K562 (cell line): Measurements from ENCODE around the gene AJUBA. TPM values are rescaled to one million over a fixed set of nuclear protein-coding genes. Genes with fewer than 3 reads are reported as not detected.

Experiments used
- ARID1B ChIP-seq: fragments of 450-650 bp; IDR thresholded peaks from 2 replicates; pipeline ENCODE4 v1.6.1; 2016; ENCODE audit warnings: antibody characterized with exemption, mild to moderate bottlenecking, inconsistent platforms
- CBFA2T2 ChIP-seq: fragments of 450-650 bp; conservative IDR thresholded peaks from 2 replicates; pipeline ENCODE4 v1.6.1; 2017; ENCODE audit warnings: mild to moderate bottlenecking
- CHD2 ChIP-seq: IDR thresholded peaks from 2 replicates; pipeline ENCODE4 v1.6.1; 2011; ENCODE audit warnings: low read depth, low read length
- FOXK2 ChIP-seq, 2 experiments: fragments of 450-650 bp; IDR thresholded peaks in 1 of 2; conservative IDR thresholded peaks in 1 of 2; 2 replicates each; pipeline ENCODE4 v1.6.1; 2016; ENCODE audit warnings: low read depth in 2 of 2, mild to moderate bottlenecking in 1 of 2
- GATA2 ChIP-seq: sonication (generic); formaldehyde crosslinking; IDR thresholded peaks from 2 replicates; pipeline ENCODE4 v1.4.0; 2020; ENCODE audit warnings: mild to moderate bottlenecking, missing genetic modification reagents
- HDAC1 ChIP-seq, 2 experiments: fragments of 450-650 bp; IDR thresholded peaks; 2 replicates each; pipeline ENCODE4 v1.6.1; 2016 to 2017; ENCODE audit warnings: inconsistent platforms in 1 of 2, mild to moderate bottlenecking in 1 of 2, moderate library complexity in 1 of 2
- KDM1A ChIP-seq, 2 experiments: fragments of 450-650 bp; IDR thresholded peaks; 2 replicates each; pipeline ENCODE4 v1.6.1; 2016; ENCODE audit warnings: mild to moderate bottlenecking in 2 of 2
- OTX1 ChIP-seq: fragments of 450-650 bp; formaldehyde crosslinking; IDR thresholded peaks from 2 replicates; pipeline ENCODE4 v1.4.0; 2022; ENCODE audit warnings: mild to moderate bottlenecking
- SAFB ChIP-seq: fragments of 200-400 bp; formaldehyde crosslinking; IDR thresholded peaks from 2 replicates; pipeline ENCODE4 v1.6.1; 2017; ENCODE audit warnings: low read depth, low read length, borderline replicate concordance
- TBL1XR1 ChIP-seq, 2 experiments: IDR thresholded peaks; 2 replicates each; pipeline ENCODE4 v1.6.1; 2012; ENCODE audit warnings: improper control_type of control experiment in 2 of 2, low read length in 2 of 2, mild to moderate bottlenecking in 1 of 2
- TEAD2 ChIP-seq: fragments of 450-650 bp; IDR thresholded peaks from 2 replicates; pipeline ENCODE4 v1.6.1; 2016; ENCODE audit warnings: missing genetic modification characterization, control low read depth, missing compliant biosample characterization
- WHSC1 ChIP-seq: IDR thresholded peaks from one replicate; pipeline ENCODE4 v1.6.1; 2012; ENCODE audit warnings: low read length, control low read depth, inconsistent platforms
- ZNF12 ChIP-seq: sonication (generic); formaldehyde crosslinking; IDR thresholded peaks from 2 replicates; pipeline ENCODE4 v1.4.0; 2020; ENCODE audit warnings: mild to moderate bottlenecking, missing genetic modification reagents
- polyA plus RNA-seq, 8 experiments: library from polyadenylated mRNA; depleted of rRNA in 4 of 8; stranded (reverse) in 5 of 8; unstranded in 3 of 8; fragments of >200 nt; fragmentation: Nextera tagmentation in 2 of 8; fragmentation: Illumina TruSeq in 1 of 8; extraction: Ambion mirVana in 2 of 8; extraction: Trizol in 1 of 8; gene quantifications; 2 replicates each; pipeline versions ENCODE4 v1.2.1 to v1.2.3, GENCODE V29; 2011 to 2014; ENCODE audit warnings: inconsistent platforms in 1 of 8, missing spikeins in 1 of 8
- total RNA-seq, 7 experiments: library from RNA; depleted of rRNA in 6 of 7; stranded (reverse); fragments of >200 nt in 6 of 7; fragmentation: Illumina TruSeq in 2 of 7; extraction: Trizol in 2 of 7; gene quantifications; 2 replicates each; pipeline versions ENCODE4 v1.2.1 to v1.2.3, GENCODE V29; 2011 to 2021; ENCODE audit warnings: low replicate concordance in 1 of 7
- TF ChIP-seq, protein P1 (sequence below): fragments of 450-650 bp; IDR thresholded peaks from 2 replicates; pipeline ENCODE4 v1.6.1; 2014; ENCODE audit warnings: low read depth, mild to moderate bottlenecking, moderate library complexity, borderline replicate concordance
- TF ChIP-seq, protein P2 (sequence below): fragments of 450-650 bp; IDR thresholded peaks from 2 replicates; pipeline ENCODE4 v1.6.1; 2016

AJUBA gene
- total and polyA plus RNA-seq, 9 of the 15 experiments (the other 6 are each of a cell fraction or from before 2014, with no cell fraction given): 0.73 to 4.7 (median 2.8) TPM

GRCh38 chr14:22977434-22977683, 5.0 kb downstream of the AJUBA start (continued):
- no peak for TF ChIP-seq SAFB
- TF ChIP-seq, protein P1, sequence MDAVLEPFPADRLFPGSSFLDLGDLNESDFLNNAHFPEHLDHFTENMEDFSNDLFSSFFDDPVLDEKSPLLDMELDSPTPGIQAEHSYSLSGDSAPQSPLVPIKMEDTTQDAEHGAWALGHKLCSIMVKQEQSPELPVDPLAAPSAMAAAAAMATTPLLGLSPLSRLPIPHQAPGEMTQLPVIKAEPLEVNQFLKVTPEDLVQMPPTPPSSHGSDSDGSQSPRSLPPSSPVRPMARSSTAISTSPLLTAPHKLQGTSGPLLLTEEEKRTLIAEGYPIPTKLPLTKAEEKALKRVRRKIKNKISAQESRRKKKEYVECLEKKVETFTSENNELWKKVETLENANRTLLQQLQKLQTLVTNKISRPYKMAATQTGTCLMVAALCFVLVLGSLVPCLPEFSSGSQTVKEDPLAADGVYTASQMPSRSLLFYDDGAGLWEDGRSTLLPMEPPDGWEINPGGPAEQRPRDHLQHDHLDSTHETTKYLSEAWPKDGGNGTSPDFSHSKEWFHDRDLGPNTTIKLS: no peak
- TF ChIP-seq TEAD2 (tag): no peak
- TF ChIP-seq HDAC1 (IDR thresholded peaks at IDR 0.05): 0 out of 4 replicates have a peak, but pooled peaks of 1 of the 2 experiments have one; percentile 51
- 0 out of 4 replicates have a peak, but pooled peaks of 1 of the 2 experiments have one; percentile 27 for TF ChIP-seq FOXK2 (conservative IDR thresholded peaks at IDR 0.05 in 1 of 2, IDR thresholded peaks at IDR 0.05 in 1 of 2; ENCODE audit: low read depth in 2 of 2)
- TF ChIP-seq, protein P2, sequence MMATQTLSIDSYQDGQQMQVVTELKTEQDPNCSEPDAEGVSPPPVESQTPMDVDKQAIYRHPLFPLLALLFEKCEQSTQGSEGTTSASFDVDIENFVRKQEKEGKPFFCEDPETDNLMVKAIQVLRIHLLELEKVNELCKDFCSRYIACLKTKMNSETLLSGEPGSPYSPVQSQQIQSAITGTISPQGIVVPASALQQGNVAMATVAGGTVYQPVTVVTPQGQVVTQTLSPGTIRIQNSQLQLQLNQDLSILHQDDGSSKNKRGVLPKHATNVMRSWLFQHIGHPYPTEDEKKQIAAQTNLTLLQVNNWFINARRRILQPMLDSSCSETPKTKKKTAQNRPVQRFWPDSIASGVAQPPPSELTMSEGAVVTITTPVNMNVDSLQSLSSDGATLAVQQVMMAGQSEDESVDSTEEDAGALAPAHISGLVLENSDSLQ: peak; percentile 49; the same call in 1 of the 2 replicates
- TF ChIP-seq WHSC1: no peak
- no peak for TF ChIP-seq CHD2
- TF ChIP-seq ARID1B: peak; percentile 65; the same call in 1 of the 2 replicates
- TF ChIP-seq KDM1A (IDR thresholded peaks at IDR 0.05): peak in 1 of 2 experiments; percentile 45; a peak in 2 of 4 replicates
- peak; percentile 26; the same call in 1 of the 2 replicates for TF ChIP-seq OTX1
- no peak for TF ChIP-seq ZNF12 (CRISPR knock-in tag)
- peak in 1 of 2 experiments; percentile 9; a peak in 1 of 4 replicates for TF ChIP-seq TBL1XR1 (IDR thresholded peaks at IDR 0.05; ENCODE audit: low read length in 2 of 2)
- TF ChIP-seq CBFA2T2: peak; percentile 43
- TF ChIP-seq GATA2: 0 out of 2 replicates have a peak, but pooled peaks have one; percentile 46
- TF ChIP-seq, all 486 proteins: peak for 16
